Adrenal gland (tissue), 5 donors: ENCODE measurements around the gene ABCC11.

Experiments used
- CTCF ChIP-seq, 6 experiments: fragments of 450-650 bp in 4 of 6; fragments of 200-600 bp in 2 of 6; sonication (generic) in 1 of 6; IDR thresholded peaks; 1 replicate in 5 of 6; 2 replicates in 1 of 6; pipeline versions ENCODE4 v1.5.1 to v1.8.0; 2016 to 2021; ENCODE audit warnings: antibody characterized with exemption in 6 of 6, mild to moderate bottlenecking in 2 of 6, moderate library complexity in 1 of 6
- POLR2A ChIP-seq, 2 donors: fragments of 450-650 bp; IDR thresholded peaks; one replicate each; pipeline ENCODE4 v1.6.1; 2017; ENCODE audit warnings: antibody characterized with exemption in 2 of 2, mild to moderate bottlenecking in 2 of 2, moderate library complexity in 1 of 2
- donor health status: DM: no; HTN: no; CAD: no.

- TF ChIP-seq CTCF (IDR thresholded peaks at IDR 0.05) (no peak), POLR2A (IDR thresholded peaks at IDR 0.05) (no peak)
Measured at GRCh38 chr16:48276102-48276501, 28.8 kb upstream of the ABCC11 start.
